ENCODE data around the gene ZNF786.

GRCh38 chr7:149050941-149051340 lies 39.6 kb downstream of the ZNF786 start:
- TF ChIP-seq CTCF (conservative IDR thresholded peaks at IDR 0.05; ENCODE audit: low read depth, low read length), result no peak
- no peak for TF ChIP-seq EZH2 (IDR thresholded peaks at IDR 0.05; ENCODE audit: low read length, unreplicated experiment)
